ENCODE results near the gene GABRQ.

DNA sequence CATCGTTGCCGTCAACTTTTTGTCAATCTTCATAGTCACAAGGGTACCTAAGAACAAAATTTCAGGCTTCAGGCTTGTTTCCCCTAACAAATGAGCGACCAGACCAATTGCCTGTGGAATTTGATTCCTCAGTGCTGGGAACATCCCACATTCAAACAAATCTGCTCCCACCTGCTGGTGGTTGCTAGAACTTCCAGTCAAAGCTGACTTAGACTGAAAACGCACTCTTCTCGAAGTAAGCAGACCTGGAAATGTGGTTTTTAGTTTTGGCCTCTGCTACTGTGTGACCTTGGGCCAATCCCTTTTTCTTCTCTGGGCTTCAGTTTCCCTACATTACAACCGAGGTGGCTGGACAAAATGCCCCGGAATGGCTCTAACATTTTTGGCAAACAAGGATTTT is 1.8 kb upstream of the GABRQ start:
- TF ChIP-seq, protein P1, sequence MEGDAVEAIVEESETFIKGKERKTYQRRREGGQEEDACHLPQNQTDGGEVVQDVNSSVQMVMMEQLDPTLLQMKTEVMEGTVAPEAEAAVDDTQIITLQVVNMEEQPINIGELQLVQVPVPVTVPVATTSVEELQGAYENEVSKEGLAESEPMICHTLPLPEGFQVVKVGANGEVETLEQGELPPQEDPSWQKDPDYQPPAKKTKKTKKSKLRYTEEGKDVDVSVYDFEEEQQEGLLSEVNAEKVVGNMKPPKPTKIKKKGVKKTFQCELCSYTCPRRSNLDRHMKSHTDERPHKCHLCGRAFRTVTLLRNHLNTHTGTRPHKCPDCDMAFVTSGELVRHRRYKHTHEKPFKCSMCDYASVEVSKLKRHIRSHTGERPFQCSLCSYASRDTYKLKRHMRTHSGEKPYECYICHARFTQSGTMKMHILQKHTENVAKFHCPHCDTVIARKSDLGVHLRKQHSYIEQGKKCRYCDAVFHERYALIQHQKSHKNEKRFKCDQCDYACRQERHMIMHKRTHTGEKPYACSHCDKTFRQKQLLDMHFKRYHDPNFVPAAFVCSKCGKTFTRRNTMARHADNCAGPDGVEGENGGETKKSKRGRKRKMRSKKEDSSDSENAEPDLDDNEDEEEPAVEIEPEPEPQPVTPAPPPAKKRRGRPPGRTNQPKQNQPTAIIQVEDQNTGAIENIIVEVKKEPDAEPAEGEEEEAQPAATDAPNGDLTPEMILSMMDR (IDR thresholded peaks at IDR 0.05), result peak in 2 of 3 donors; percentile 39 to 54
- TF ChIP-seq POLR2AphosphoS5 (IDR thresholded peaks at IDR 0.05) (no peak), POLR2A (IDR thresholded peaks at IDR 0.05) (no peak)

Measured in breast epithelium (tissue), 3 donors.